Spinal cord (tissue), 10 donors: ENCODE measurements around the gene SLC26A9. TPM values are rescaled to one million over a fixed set of nuclear protein-coding genes. Genes with fewer than 3 reads are reported as not detected.

Experiments used
- DNase-seq, 6 donors: peaks; one replicate each; pipeline versions ENCODE4 v3.0.0 to v3.0.0-alpha.2; 2013 to 2015; ENCODE audit warnings: low spot score in 6 of 6, low read depth in 4 of 6
- H3K27ac ChIP-seq: one replicate; pipeline ENCODE4 v1.5.1; 2013; ENCODE audit warnings: low read depth, low read length, control low read depth
- H3K27me3 ChIP-seq: one replicate; pipeline ENCODE4 v1.6.1; 2013; ENCODE audit warnings: low read length; ENCODE audit not compliant: control insufficient read depth, insufficient read depth
- H3K36me3 ChIP-seq: one replicate; pipeline ENCODE4 v1.6.1; 2013; ENCODE audit warnings: low read length; ENCODE audit not compliant: control insufficient read depth, insufficient read depth
- H3K4me1 ChIP-seq: one replicate; pipeline ENCODE4 v1.6.1; 2013; ENCODE audit warnings: low read length; ENCODE audit not compliant: control insufficient read depth, insufficient read depth
- H3K4me3 ChIP-seq: one replicate; pipeline ENCODE4 v1.5.1; 2013; ENCODE audit warnings: low read depth, low read length, control low read depth
- H3K9me3 ChIP-seq: one replicate; pipeline ENCODE4 v1.6.1; 2013; ENCODE audit warnings: low read length; ENCODE audit not compliant: control insufficient read depth, insufficient read depth
- WGBS: methylation state at CpG from one replicate; pipeline ENCODE4 v1.1.5; 2013; ENCODE audit warnings: missing lambda C conversion rate; ENCODE audit not compliant: insufficient coverage; 5-methylcytosine and 5-hydroxymethylcytosine counted together
- polyA plus RNA-seq, 2 donors: library from polyadenylated mRNA; unstranded; fragments of 120-200 nt; gene quantifications; one replicate each; pipeline ENCODE4 v1.2.1, GENCODE V29; 2013; ENCODE audit not compliant: insufficient read length in 2 of 2
- total RNA-seq, 2 donors: library from RNA; depleted of rRNA in 1 of 2; stranded (reverse); fragments of 120-200 nt in 1 of 2; fragments of >200 nt in 1 of 2; gene quantifications; one replicate each; pipeline versions ENCODE4 v1.2.3 to v1.2.4, GENCODE V29; 2013 to 2014
- donor health status: healthy.

SLC26A9 gene
- total and polyA plus RNA-seq, 4 donors = 0.06 to 0.30 (median 0.25) TPM

GRCh38 chr1:205938682-205939081 is 4.6 kb downstream of the SLC26A9 start:
- Histone ChIP-seq H3K4me3 (no peak overlapping the region), H3K36me3 (no peaks in the 10 kb centered on the region), H3K4me1 (peaks cover 15% of the 10 kb centered on the region), H3K27ac (no peak overlapping the region), H3K9me3 (no peaks in the 10 kb centered on the region), H3K27me3 (no peaks in the 10 kb centered on the region)
- DNase-seq = peak in 1 of 6 donors; percentile 52
- 100% methylated on average over 1 of the region's 1 CpG for WGBS

GRCh38 chr1:205936846-205937586 is 6.2 kb downstream of the SLC26A9 start:
- no peaks in the 10 kb centered on the region for H3K9me3 ChIP-seq
- H3K4me3 ChIP-seq = no peak overlapping the region
- peaks cover 11% of the 10 kb centered on the region for H3K4me1 ChIP-seq
- no peak for DNase-seq
- WGBS = 95% methylated on average over 5 of the region's 7 CpGs
- no peaks in the 10 kb centered on the region for H3K27me3 ChIP-seq
- H3K27ac ChIP-seq = no peak overlapping the region
- H3K36me3 ChIP-seq = no peaks in the 10 kb centered on the region

- Histone ChIP-seq H3K4me1 (peaks cover 11% of the 10 kb centered on the region), H3K27ac (no peak overlapping the region), H3K27me3 (no peaks in the 10 kb centered on the region), H3K4me3 (no peak overlapping the region), H3K36me3 (no peaks in the 10 kb centered on the region), H3K9me3 (no peaks in the 10 kb centered on the region)
- no peak for DNase-seq
- 96% methylated on average over 4 of the region's 6 CpGs for WGBS
These were observed 6.9 kb downstream of the SLC26A9 start for GRCh38 chr1:205936311-205936710.

- Histone ChIP-seq H3K9me3 (no peaks in the 10 kb centered on the region), H3K36me3 (no peaks in the 10 kb centered on the region), H3K4me1 (peaks cover 11% of the 10 kb centered on the region), H3K27ac (no peak overlapping the region), H3K4me3 (no peak overlapping the region), H3K27me3 (no peaks in the 10 kb centered on the region)
- 95% methylated on average over 8 of the region's 8 CpGs for WGBS
- DNase-seq = no peak
These were observed 7.4 kb downstream of the SLC26A9 start for GRCh38 chr1:205935869-205936268.

- H3K4me3 ChIP-seq = no peak overlapping the region
- no peaks in the 10 kb centered on the region for H3K27me3 ChIP-seq
- H3K9me3 ChIP-seq = no peaks in the 10 kb centered on the region
- no peak for DNase-seq
- no peak overlapping the region for H3K27ac ChIP-seq
- peaks cover 11% of the 10 kb centered on the region for H3K4me1 ChIP-seq
- 96% methylated on average over 6 of the region's 7 CpGs for WGBS
- no peaks in the 10 kb centered on the region for H3K36me3 ChIP-seq
These were observed 8.5 kb downstream of the SLC26A9 start for GRCh38 chr1:205934788-205935187.

GRCh38 chr1:205933671-205934618 is 9.3 kb downstream of the SLC26A9 start:
- H3K4me3 ChIP-seq = no peak overlapping the region
- no peak overlapping the region for H3K27ac ChIP-seq

GRCh38 chr1:205932776-205933175 is 10.5 kb downstream of the SLC26A9 start:
- Histone ChIP-seq H3K36me3 (no peaks in the 10 kb centered on the region), H3K4me1 (peaks cover 25% of the 10 kb centered on the region), H3K9me3 (no peaks in the 10 kb centered on the region), H3K4me3 (no peak overlapping the region), H3K27me3 (no peaks in the 10 kb centered on the region), H3K27ac (no peak overlapping the region)
- no peak for DNase-seq
- 87% methylated on average over 3 of the region's 6 CpGs for WGBS

More at GRCh38 chr1:205933671-205934618, 9.3 kb downstream of the SLC26A9 start:
- WGBS = 46% methylated on average over 7 of the region's 7 CpGs
- DNase-seq = peak in 1 of 6 donors; percentile 36
- H3K36me3 ChIP-seq = no peaks in the 10 kb centered on the region
- no peaks in the 10 kb centered on the region for H3K9me3 ChIP-seq
- peaks cover 13% of the 10 kb centered on the region for H3K4me1 ChIP-seq
- no peaks in the 10 kb centered on the region for H3K27me3 ChIP-seq

GRCh38 chr1:205930799-205931281 is 12.4 kb downstream of the SLC26A9 start:
- 77% methylated on average over 3 of the region's 4 CpGs for WGBS
- Histone ChIP-seq H3K36me3 (no peaks in the 10 kb centered on the region), H3K4me1 (peaks cover 32% of the 10 kb centered on the region), H3K9me3 (no peaks in the 10 kb centered on the region), H3K27ac (no peak overlapping the region), H3K27me3 (no peaks in the 10 kb centered on the region), H3K4me3 (no peak overlapping the region)
- DNase-seq = peak in 2 of 6 donors; percentile 53 to 75

GRCh38 chr1:205930195-205930577 is 13.1 kb downstream of the SLC26A9 start:
- peaks cover 32% of the 10 kb centered on the region for H3K4me1 ChIP-seq
- no peak overlapping the region for H3K4me3 ChIP-seq
- H3K27ac ChIP-seq = no peak overlapping the region
- no peak for DNase-seq
- no peaks in the 10 kb centered on the region for H3K27me3 ChIP-seq
- no peaks in the 10 kb centered on the region for H3K9me3 ChIP-seq
- no peaks in the 10 kb centered on the region for H3K36me3 ChIP-seq
- 96% methylated on average over 1 of the region's 1 CpG for WGBS
